Measurements from ENCODE around the gene MCUB. TPM values are rescaled to one million over a fixed set of nuclear protein-coding genes. Genes with fewer than 3 reads are reported as not detected.

Gene MCUB
- polyA plus RNA-seq, 2 of the 4 experiments (the other 2 are of a cell fraction): 14.6 to 21.9 TPM

GRCh38 chr4:109552237-109552636 lies 7.8 kb upstream of the MCUB start (continued):
- TF ChIP-seq CHD2 (IDR thresholded peaks at IDR 0.05; ENCODE audit: low read length, partially characterized antibody) (no peak), CEBPB (IDR thresholded peaks at IDR 0.05) (no peak), NFE2L2 (conservative IDR thresholded peaks at IDR 0.05; ENCODE audit: low read length) (no peak)

GRCh38 chr4:109553130-109553529 lies 6.9 kb upstream of the MCUB start:
- Histone ChIP-seq H3K9me3 (no peaks in the 10 kb centered on the region), H3K27ac (no peak overlapping the region), H3K4me3 (no peak overlapping the region), H3K4me2 (no peak overlapping the region), H3K4me1 (no peaks in the 10 kb centered on the region)
- POLR2A ChIA-PET: no interaction called here
- FAIRE-seq (no peak), DNase-seq (ENCODE audit: low read depth in 1 of 2, low spot score in 1 of 2) (no peak), ATAC-seq (no peak)
- 83% methylated on average over 2 of the region's 2 CpGs for WGBS (ENCODE audit: missing lambda C conversion rate)
- TF ChIP-seq FOXS1 (CRISPR knock-in tag; IDR thresholded peaks at IDR 0.05): no peak
- no peak for TF ChIP-seq JUN (IDR thresholded peaks at IDR 0.05)
- TF ChIP-seq ATOH8 (CRISPR knock-in tag; IDR thresholded peaks at IDR 0.05; ENCODE audit: low read depth): no peak
- no peak for TF ChIP-seq RCOR1 (IDR thresholded peaks at IDR 0.05; ENCODE audit: low read depth, low read length)
- no peak for TF ChIP-seq CHD4 (IDR thresholded peaks at IDR 0.05; ENCODE audit: borderline replicate concordance)
- TF ChIP-seq REST (IDR thresholded peaks at IDR 0.05): no peak
- TF ChIP-seq KDM5A (IDR thresholded peaks at IDR 0.05): no peak
- no peak for TF ChIP-seq RAD21 (conservative IDR thresholded peaks at IDR 0.05 in 1 of 2, IDR thresholded peaks at IDR 0.05 in 1 of 2)
- no peak for TF ChIP-seq BCL3 (IDR thresholded peaks at IDR 0.05)
- TF ChIP-seq ZNF302 (CRISPR knock-in tag; IDR thresholded peaks at IDR 0.05): no peak
- no peak for TF ChIP-seq BHLHE40 (IDR thresholded peaks at IDR 0.05; ENCODE audit: low read depth, low read length)
- no peak for TF ChIP-seq CBX2 (IDR thresholded peaks at IDR 0.05; ENCODE audit: borderline replicate concordance, low read depth)
- no peak for TF ChIP-seq EHF (CRISPR knock-in tag; IDR thresholded peaks at IDR 0.05)
- no peak for TF ChIP-seq GATA3 (IDR thresholded peaks at IDR 0.05; ENCODE audit: borderline replicate concordance)
- TF ChIP-seq MAFK (IDR thresholded peaks at IDR 0.05; ENCODE audit: partially characterized antibody): no peak
- TF ChIP-seq JUNB (IDR thresholded peaks at IDR 0.05): no peak
- no peak for TF ChIP-seq E2F6 (IDR thresholded peaks at IDR 0.05; ENCODE audit: borderline replicate concordance, low read depth)
- TF ChIP-seq RARB (CRISPR knock-in tag; IDR thresholded peaks at IDR 0.05): no peak
- CTCF ChIA-PET: no interaction called here

- ChIA-PET CTCF (no interaction called here), POLR2A (no interaction called here)
- FAIRE-seq (no peak), DNase-seq (ENCODE audit: low read depth in 1 of 2, low spot score in 1 of 2) (no peak), ATAC-seq (no peak)
- Histone ChIP-seq H3K27ac (no peak overlapping the region), H3K4me3 (no peak overlapping the region), H3K4me2 (no peak overlapping the region), H3K9me3 (no peaks in the 10 kb centered on the region), H3K4me1 (peaks cover 6% of the 10 kb centered on the region; the same call in 1 of the 3 replicates)
- TF ChIP-seq HEYL (CRISPR knock-in tag; IDR thresholded peaks at IDR 0.05): no peak
- TF ChIP-seq CEBPB (IDR thresholded peaks at IDR 0.05): no peak
- no peak for TF ChIP-seq RAD21 (conservative IDR thresholded peaks at IDR 0.05 in 1 of 2, IDR thresholded peaks at IDR 0.05 in 1 of 2)
- no peak for TF ChIP-seq POLR2A (IDR thresholded peaks at IDR 0.05; ENCODE audit: low read length)
- no peak for TF ChIP-seq CBX2 (IDR thresholded peaks at IDR 0.05; ENCODE audit: borderline replicate concordance, low read depth)
- no peak for TF ChIP-seq TP53 (CRISPR knock-in tag; IDR thresholded peaks at IDR 0.05)
- TF ChIP-seq CHD2 (IDR thresholded peaks at IDR 0.05; ENCODE audit: low read length, partially characterized antibody): no peak
- no peak for TF ChIP-seq EHMT2 (IDR thresholded peaks at IDR 0.05; ENCODE audit: low read depth)
- no peak for TF ChIP-seq EP300 (IDR thresholded peaks at IDR 0.05)
- no peak for TF ChIP-seq CBX8 (IDR thresholded peaks at IDR 0.05)
- WGBS (ENCODE audit: missing lambda C conversion rate): 73% methylated on average over 3 of the region's 3 CpGs
Observed at GRCh38 chr4:109554971-109555370, 5.1 kb upstream of the MCUB start.

Data from A549 (cell line).